H1 (cell line): ENCODE data around the gene SH3PXD2B. TPM values are rescaled to one million over a fixed set of nuclear protein-coding genes. Genes with fewer than 3 reads are reported as not detected.

Source experiments
- CTCF ChIA-PET: fragments of 300-600 bp; sonication (Branson Sonifier 250); formaldehyde crosslinking; loops from one replicate; lab custom pipeline; 2021; ENCODE audit not compliant: partially characterized antibody; lab: Charles Lee
- POLR2A ChIA-PET: fragments of 300-600 bp; sonication (Branson Sonifier 250); formaldehyde crosslinking; loops from one replicate; lab custom pipeline; 2021; ENCODE audit warnings: inconsistent platforms; ENCODE audit not compliant: partially characterized antibody; lab: Charles Lee
- DNase-seq, 2 experiments: peaks; one replicate each; pipeline versions ENCODE4 v3.0.0 to v3.0.0-alpha.2; 2010 to 2022; ENCODE audit warnings: low spot score in 2 of 2, low read depth in 1 of 2, mixed read lengths in 1 of 2
- FAIRE-seq: peaks from 2 replicates; lab custom pipeline; 2011; peaks lifted over from hg19 to GRCh38; lab: Jason Lieb, UNC
- H2AFZ ChIP-seq: 2 replicates; pipeline ENCODE4 v1.8.1; 2012; ENCODE audit warnings: low read length, inconsistent platforms
- H2AK5ac ChIP-seq: 2 replicates; pipeline ENCODE4 v1.6.1; 2013; ENCODE audit warnings: low read depth, low read length
- H2BK120ac ChIP-seq: replicated peaks from 2 replicates; pipeline ENCODE3; 2013; ENCODE audit warnings: low read depth, low read length, inconsistent platforms
- H2BK12ac ChIP-seq: 2 replicates; pipeline ENCODE4 v1.6.1; 2013; ENCODE audit warnings: low read depth, low read length
- H2BK15ac ChIP-seq: 2 replicates; pipeline ENCODE4 v1.6.1; 2013; ENCODE audit warnings: low read length
- H2BK20ac ChIP-seq: 2 replicates; pipeline ENCODE4 v1.6.1; 2013; ENCODE audit warnings: low read length
- H2BK5ac ChIP-seq: 2 replicates; pipeline ENCODE4 v1.6.1; 2013; ENCODE audit warnings: low read depth, low read length
- H3K14ac ChIP-seq: 2 replicates; pipeline ENCODE4 v1.6.1; 2013; ENCODE audit warnings: inconsistent platforms; ENCODE audit not compliant: insufficient read length
- H3K18ac ChIP-seq: 2 replicates; pipeline ENCODE4 v1.6.1; 2013; ENCODE audit warnings: low read length; ENCODE audit errors: extremely low read depth
- H3K23ac ChIP-seq: 2 replicates; pipeline ENCODE4 v1.6.1; 2013; ENCODE audit warnings: inconsistent platforms; ENCODE audit not compliant: insufficient read length
- H3K23me2 ChIP-seq: 2 replicates; pipeline ENCODE4 v1.6.1; 2013; ENCODE audit warnings: low read depth, low read length
- H3K27ac ChIP-seq: 2 replicates; pipeline ENCODE4 v1.6.1; 2011; ENCODE audit warnings: low read depth, low read length, inconsistent platforms
- H3K27me3 ChIP-seq, 4 experiments: replicated peaks in 1 of 4; 1 replicate in 1 of 4; 2 replicates in 3 of 4; pipeline versions ENCODE4 v1.6.1 to v1.8.1; 2011 to 2013; ENCODE audit warnings: low read length in 3 of 4, mild to moderate bottlenecking in 3 of 4, inconsistent platforms in 2 of 4, mixed read lengths in 2 of 4, moderate library complexity in 1 of 4; ENCODE audit not compliant: control insufficient read depth in 3 of 4, insufficient read depth in 3 of 4; ENCODE audit errors: extremely low read depth in 1 of 4
- H3K36me3 ChIP-seq, 4 experiments: 2 replicates each; pipeline versions ENCODE4 v1.6.1 to v1.8.1; 2011 to 2013; ENCODE audit warnings: mild to moderate bottlenecking in 4 of 4, low read length in 3 of 4, moderate library complexity in 2 of 4, control low read depth in 1 of 4, inconsistent platforms in 1 of 4; ENCODE audit not compliant: insufficient read depth in 4 of 4, control insufficient read depth in 2 of 4
- H3K4ac ChIP-seq: replicated peaks from 2 replicates; pipeline ENCODE3; 2013; ENCODE audit warnings: low read length, low read depth, mixed read lengths, inconsistent platforms; ENCODE audit not compliant: insufficient read length
- H3K4me1 ChIP-seq, 4 experiments: replicated peaks in 1 of 4; 1 replicate in 1 of 4; 2 replicates in 3 of 4; pipeline versions ENCODE4 v1.6.1 to v1.8.1; 2011 to 2013; ENCODE audit warnings: low read length in 3 of 4, inconsistent platforms in 2 of 4, mixed read lengths in 1 of 4; ENCODE audit not compliant: insufficient read depth in 4 of 4, control insufficient read depth in 3 of 4
- H3K4me2 ChIP-seq, 2 experiments: 2 replicates each; pipeline versions ENCODE4 v1.6.1 to v1.8.1; 2011 to 2013; ENCODE audit warnings: low read depth in 2 of 2, low read length in 2 of 2, control low read depth in 1 of 2, inconsistent platforms in 1 of 2, mild to moderate bottlenecking in 1 of 2; ENCODE audit not compliant: insufficient read depth in 1 of 2
- H3K4me3 ChIP-seq, 4 experiments: fragments of 200-600, 300-600 bp in 1 of 4; sonication (generic), shearing (Covaris generic), sonication (Bioruptor Twin) in 1 of 4; 2 replicates each; pipeline versions ENCODE4 v1.5.1 to v1.8.1; 2011 to 2016; ENCODE audit warnings: low read length in 4 of 4, low read depth in 3 of 4, control low read depth in 2 of 4, inconsistent platforms in 2 of 4, mild to moderate bottlenecking in 2 of 4, mixed read lengths in 1 of 4, moderate library complexity in 1 of 4; ENCODE audit not compliant: insufficient read depth in 2 of 4; ENCODE audit errors: extremely low read depth in 1 of 4
- H3K56ac ChIP-seq: replicated peaks from 2 replicates; pipeline ENCODE3; 2013; ENCODE audit warnings: low read depth, mild to moderate bottlenecking, mixed read lengths, low read length, inconsistent platforms; ENCODE audit not compliant: insufficient read length
- H3K79me1 ChIP-seq: 2 replicates; pipeline ENCODE4 v1.6.1; 2013; ENCODE audit warnings: low read depth, low read length, control low read depth
- H3K79me2 ChIP-seq, 2 experiments: 2 replicates each; pipeline versions ENCODE4 v1.6.1 to v1.8.1; 2012 to 2013; ENCODE audit warnings: low read length in 2 of 2, mild to moderate bottlenecking in 2 of 2, inconsistent platforms in 1 of 2; ENCODE audit not compliant: insufficient read depth in 2 of 2, control insufficient read depth in 1 of 2
- H3K9ac ChIP-seq, 4 experiments: replicated peaks in 1 of 4; 1 replicate in 1 of 4; 2 replicates in 3 of 4; pipeline versions ENCODE4 v1.6.1 to v1.8.1; 2011 to 2013; ENCODE audit warnings: low read depth in 3 of 4, low read length in 3 of 4, control low read depth in 2 of 4, mild to moderate bottlenecking in 2 of 4, moderate library complexity in 2 of 4, inconsistent platforms in 1 of 4; ENCODE audit errors: extremely low read depth in 1 of 4
- H3K9me3 ChIP-seq, 2 experiments: 2 replicates each; pipeline versions ENCODE4 v1.6.1 to v1.8.1; 2012 to 2013; ENCODE audit warnings: mild to moderate bottlenecking in 2 of 2, moderate library complexity in 2 of 2, control low read depth in 1 of 2, inconsistent platforms in 1 of 2, low read depth in 1 of 2, low read length in 1 of 2, mixed read lengths in 1 of 2; ENCODE audit not compliant: insufficient read depth in 2 of 2
- H4K20me1 ChIP-seq, 2 experiments: replicated peaks in 1 of 2; 2 replicates each; pipeline versions ENCODE3 to v1.8.1; 2011 to 2013; ENCODE audit warnings: inconsistent platforms in 2 of 2, low read length in 2 of 2, mild to moderate bottlenecking in 1 of 2; ENCODE audit not compliant: insufficient read depth in 2 of 2, control insufficient read depth in 1 of 2
- H4K5ac ChIP-seq: 2 replicates; pipeline ENCODE4 v1.6.1; 2013; ENCODE audit warnings: low read length, low read depth, mixed read lengths, inconsistent platforms; ENCODE audit not compliant: insufficient read length
- H4K8ac ChIP-seq: 2 replicates; pipeline ENCODE4 v1.8.0; 2013; ENCODE audit warnings: mild to moderate bottlenecking, moderate library complexity, low read length, inconsistent platforms; ENCODE audit not compliant: insufficient read depth; ENCODE audit errors: extremely low read depth
- H4K91ac ChIP-seq: replicated peaks from 2 replicates; pipeline ENCODE3; 2013; ENCODE audit warnings: low read length, mixed read lengths, inconsistent platforms; ENCODE audit not compliant: insufficient read length
- JUND ChIP-seq: IDR thresholded peaks from 2 replicates; pipeline ENCODE4 v1.6.1; 2011; ENCODE audit warnings: mild to moderate bottlenecking, improper control_type of control experiment, low read length
- WGBS, 2 experiments: shearing (Covaris generic) in 1 of 2; methylation state at CpG; one replicate each; pipeline versions ENCODE4 v1.1.6 to v1.1.7; 2013 to 2015; ENCODE audit warnings: low lambda C conversion rate in 2 of 2, mixed read lengths in 2 of 2, inconsistent platforms in 1 of 2, low coverage in 1 of 2, missing lambda C conversion rate in 1 of 2; ENCODE audit not compliant: insufficient replicate concordance in 2 of 2, insufficient coverage in 1 of 2, insufficient read length in 1 of 2; ENCODE audit errors: extremely low coverage in 1 of 2, missing lambda C conversion rate in 1 of 2; 5-methylcytosine and 5-hydroxymethylcytosine counted together
- polyA plus RNA-seq, 7 experiments: library from polyadenylated mRNA; depleted of rRNA in 3 of 7; stranded (reverse) in 5 of 7; unstranded in 2 of 7; fragments of >200 nt in 5 of 7; fragments of 200-250 nt in 2 of 7; gene quantifications; 1 replicate in 5 of 7; 2 replicates in 1 of 7; 4 replicates in 1 of 7; pipeline versions ENCODE4 v1.2.1 to v1.2.3, GENCODE V29; 2011 to 2013; ENCODE audit warnings: missing spikeins in 2 of 7, mixed read lengths in 2 of 7
- total RNA-seq: library from RNA; stranded (reverse); fragmentation: NEBNext Ultra II Directional; extraction: Animal tissue kit (Norgen Biotek cat#: 25700); gene quantifications from 2 replicates; pipeline ENCODE4 v1.2.1, GENCODE V29; 2021

SH3PXD2B gene
- total and polyA plus RNA-seq, 2 of the 8 experiments (the other 6 are each of a cell fraction or from before 2014, with no cell fraction given): 32.9 to 72.9 TPM

DNA sequence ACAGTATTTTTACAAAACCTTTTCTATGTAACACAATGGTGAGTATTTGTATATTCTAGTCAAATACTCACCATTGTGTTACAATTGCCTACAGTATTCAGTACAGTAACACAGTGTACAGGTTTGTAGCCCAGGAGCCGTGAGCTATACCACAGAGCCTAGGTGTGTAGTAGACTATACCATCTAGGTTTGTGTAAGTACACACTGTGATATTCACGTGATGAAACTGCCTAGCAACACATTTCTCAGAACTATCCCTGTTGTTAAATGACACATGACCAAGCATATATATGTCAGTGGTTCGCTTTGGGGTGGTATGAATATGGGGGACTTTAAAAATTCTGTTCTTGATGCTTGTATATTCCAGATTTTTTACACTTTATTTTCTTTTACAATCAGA, 21.3 kb downstream of the SH3PXD2B start:
- no peak overlapping the region for H3K4ac ChIP-seq
- FAIRE-seq: no peak
- no peak overlapping the region for H2BK120ac ChIP-seq
- no peak overlapping the region for H3K9ac ChIP-seq
- H3K23me2 ChIP-seq: no peaks in the 10 kb centered on the region
- no peak overlapping the region for H2AFZ ChIP-seq
- H2BK20ac ChIP-seq: no peak overlapping the region
- no peak overlapping the region for H4K91ac ChIP-seq
- no peak for TF ChIP-seq JUND
- H3K27ac ChIP-seq: no peak overlapping the region
- H2BK12ac ChIP-seq: no peak overlapping the region
- no peak overlapping the region for H4K5ac ChIP-seq
- no peak overlapping the region for H3K14ac ChIP-seq
- H3K79me1 ChIP-seq: peaks cover 19% of the 10 kb centered on the region
- no peak for DNase-seq
- H3K4me3 ChIP-seq: no peak overlapping the region
- no peaks in the 10 kb centered on the region for H3K36me3 ChIP-seq
- H2BK15ac ChIP-seq: no peak overlapping the region
- H4K8ac ChIP-seq: no peak overlapping the region
- WGBS, 2 experiments: 89% methylated on average over 3 of the region's 3 CpGs; no CpG with 5 or more reads in 1 of the 2 experiments
- H3K9me3 ChIP-seq: no peaks in the 10 kb centered on the region
- H3K23ac ChIP-seq: no peak overlapping the region
- CTCF ChIA-PET: interaction anchor here (8.8 kb wide), 1 partner anchor 18 kb away, joined by 94 read pairs; no protein-coding TSS in a partner anchor
- no peak overlapping the region for H3K18ac ChIP-seq
- no peak overlapping the region for H2AK5ac ChIP-seq
- H2BK5ac ChIP-seq: no peak overlapping the region
- no peak overlapping the region for H3K4me2 ChIP-seq
- POLR2A ChIA-PET: no interaction called here
- H3K4me1 ChIP-seq: no peaks in the 10 kb centered on the region
- no peaks in the 10 kb centered on the region for H3K27me3 ChIP-seq
- peaks cover 10 to 42% of the 10 kb centered on the region in 2 experiments for H4K20me1 ChIP-seq
- H3K79me2 ChIP-seq: peaks cover 0 to 44% of the 10 kb centered on the region in 2 experiments; a peak in 3 of 4 replicates
- H3K56ac ChIP-seq: no peak overlapping the region
